Fibroblast of lung (primary cell): ENCODE measurements around the gene CBFA2T2.

ENCODE experiments used
- CTCF ChIP-seq, 2 donors: IDR thresholded peaks in 1 of 2; conservative IDR thresholded peaks in 1 of 2; 1 replicate in 1 of 2; 2 replicates in 1 of 2; pipeline ENCODE4 v1.5.1; 2011 to 2012; ENCODE audit warnings: low read length in 2 of 2, control low read depth in 1 of 2, inconsistent platforms in 1 of 2, low read depth in 1 of 2, mild to moderate bottlenecking in 1 of 2
- EZH2 ChIP-seq: IDR thresholded peaks from 2 replicates; pipeline ENCODE4 v1.5.1; 2012; ENCODE audit warnings: low read length, control low read depth, mild to moderate bottlenecking; ENCODE audit errors: missing control alignments

- no peak for TF ChIP-seq CTCF (conservative IDR thresholded peaks at IDR 0.05 in 1 of 2, IDR thresholded peaks at IDR 0.05 in 1 of 2; ENCODE audit: low read depth in 1 of 2, low read length in 2 of 2)
- TF ChIP-seq EZH2: no peak
Measured at GRCh38 chr20:33537608-33538007, 47.7 kb downstream of the CBFA2T2 start.
